Tongue (tissue), 2 donors: ENCODE measurements around the gene STRA8. TPM values are rescaled to one million over a fixed set of nuclear protein-coding genes. Genes with fewer than 3 reads are reported as not detected.

ENCODE experiments used
- DNase-seq: peaks from one replicate; pipeline ENCODE4 v3.0.0-alpha.2; 2015
- total RNA-seq: library from RNA; depleted of rRNA; stranded (reverse); fragments of >200 nt; gene quantifications from one replicate; pipeline ENCODE4 v1.2.3, GENCODE V29; 2014

STRA8 gene
- total RNA-seq, 1 donor from 2014 or later, result not detected

- no peak for DNase-seq
These were observed 36.3 kb downstream of the STRA8 start for GRCh38 chr7:135269921-135270320.

- DNase-seq, result no peak
These were observed 37.1 kb downstream of the STRA8 start for GRCh38 chr7:135270577-135271254.

GRCh38 chr7:135271255-135271615 lies 37.6 kb downstream of the STRA8 start:
- no peak for DNase-seq

GRCh38 chr7:135272303-135272702 lies 38.7 kb downstream of the STRA8 start:
- no peak for DNase-seq

- no peak for DNase-seq
These were observed 39.9 kb downstream of the STRA8 start for GRCh38 chr7:135273581-135273980.

GRCh38 chr7:135274495-135275268 lies 41.0 kb downstream of the STRA8 start:
- peak; percentile 82 for DNase-seq

- DNase-seq, result no peak
These were observed 42.4 kb downstream of the STRA8 start for GRCh38 chr7:135275971-135276580.

GRCh38 chr7:135277161-135277560 lies 43.5 kb downstream of the STRA8 start:
- no peak for DNase-seq

- peak; percentile 94 for DNase-seq
These were observed 47.8 kb downstream of the STRA8 start for GRCh38 chr7:135281363-135281949.

GRCh38 chr7:135282561-135283254 lies 49.1 kb downstream of the STRA8 start:
- no peak for DNase-seq

- DNase-seq, result no peak
These were observed 50.5 kb downstream of the STRA8 start for GRCh38 chr7:135283959-135284638.

- no peak for DNase-seq
These were observed 52.1 kb downstream of the STRA8 start for GRCh38 chr7:135285547-135286233.

- no peak for DNase-seq
These were observed 53.2 kb downstream of the STRA8 start for GRCh38 chr7:135286876-135287275.

- DNase-seq, result no peak
These were observed 57.0 kb downstream of the STRA8 start for GRCh38 chr7:135290594-135290993.

GRCh38 chr7:135291809-135292253 lies 58.2 kb downstream of the STRA8 start:
- DNase-seq, result no peak

- DNase-seq, result no peak
These were observed 65.6 kb downstream of the STRA8 start for GRCh38 chr7:135299235-135299634.

GRCh38 chr7:135300913-135301765 lies 67.5 kb downstream of the STRA8 start:
- no peak for DNase-seq
